GM19467 (cell line): ENCODE measurements around the gene HENMT1.
"Not testable (repeated sequence)": the region's sequence is repeated elsewhere in the genome, so short reads cannot be mapped to it uniquely, and the experiment has no call there.

Source experiments
- ATAC-seq: cut with Tn5 transposase; IDR thresholded peaks from one replicate; pipeline ENCODE4 v1.9.1; 2021; ENCODE audit warnings: mild to moderate bottlenecking, moderate library complexity; ENCODE audit not compliant: unreplicated experiment

The HENMT1 gene

DNA sequence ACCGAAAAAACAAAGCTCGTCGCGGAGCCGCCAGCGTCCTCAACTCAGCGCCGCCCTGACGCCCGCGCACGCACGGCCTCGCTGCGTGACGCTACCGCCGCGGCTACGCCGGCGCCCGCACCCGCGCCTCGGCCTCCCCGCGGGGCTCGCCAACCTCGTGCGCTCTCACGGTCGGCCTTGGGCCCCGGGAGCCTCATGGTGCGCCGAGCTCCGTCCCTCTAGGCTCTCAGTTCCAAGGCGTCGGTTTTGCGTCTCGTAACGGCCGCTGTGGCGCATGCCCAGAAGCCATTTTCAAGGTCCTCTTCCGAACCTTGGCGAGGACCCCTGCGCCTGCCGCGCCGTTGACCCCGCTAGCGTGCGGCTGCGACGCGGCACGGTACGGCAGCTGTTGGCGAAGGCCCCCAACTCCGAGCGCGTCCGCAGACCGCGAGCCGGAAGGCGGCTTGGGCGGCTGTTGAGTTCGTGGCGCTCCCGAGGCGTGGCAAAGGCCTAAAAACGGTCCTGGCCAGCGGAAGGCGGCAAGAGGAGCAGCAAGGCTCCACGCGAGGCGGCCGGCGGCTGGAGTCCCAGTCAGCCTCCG is at the start of gene HENMT1:
TSS of gene HENMT1 (minus strand) at position 64 of the 580 bp plus-strand sequence. CDS start 1,209 bp downstream, outside the sequence.
- ATAC-seq, result peak; percentile 83

- no peak for ATAC-seq
These were observed 48.1 kb upstream of the HENMT1 start for GRCh38 chr1:108708691-108709660.

DNA sequence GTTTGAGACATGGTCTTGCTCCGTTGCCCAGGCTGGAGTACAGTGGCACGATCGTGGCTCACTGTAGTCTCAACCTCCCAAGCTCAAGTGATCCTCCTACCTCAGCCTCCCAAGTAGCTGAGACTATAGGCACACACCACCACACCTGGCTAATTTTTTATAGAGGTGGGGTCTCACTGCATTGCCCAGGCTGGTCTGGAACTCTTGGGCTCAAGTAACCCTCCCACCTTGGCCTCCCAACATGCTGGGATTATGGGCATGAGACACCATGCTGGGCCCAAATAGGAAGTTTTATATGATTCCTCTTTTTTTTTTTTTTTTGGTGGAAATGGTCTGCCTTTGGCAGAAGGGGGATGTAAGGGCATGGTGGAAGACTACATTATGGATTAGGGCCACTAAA is 45.8 kb upstream of the HENMT1 start:
- ATAC-seq, result no peak

GRCh38 chr1:108704496-108704895 is 43.6 kb upstream of the HENMT1 start:
- no peak for ATAC-seq

- ATAC-seq, result no peak
These were observed 43.0 kb upstream of the HENMT1 start for GRCh38 chr1:108703939-108704338.

- not testable (repeated sequence) for ATAC-seq
These were observed 41.2 kb upstream of the HENMT1 start for GRCh38 chr1:108702109-108702508.

GRCh38 chr1:108701176-108701849 is 40.4 kb upstream of the HENMT1 start:
- no peak for ATAC-seq

- ATAC-seq, result no peak
These were observed 38.8 kb upstream of the HENMT1 start for GRCh38 chr1:108699375-108700332.

GRCh38 chr1:108695535-108695934 is 34.6 kb upstream of the HENMT1 start:
- no peak for ATAC-seq

GRCh38 chr1:108692724-108693655 is 32.1 kb upstream of the HENMT1 start:
- peak; percentile 35 for ATAC-seq

DNA sequence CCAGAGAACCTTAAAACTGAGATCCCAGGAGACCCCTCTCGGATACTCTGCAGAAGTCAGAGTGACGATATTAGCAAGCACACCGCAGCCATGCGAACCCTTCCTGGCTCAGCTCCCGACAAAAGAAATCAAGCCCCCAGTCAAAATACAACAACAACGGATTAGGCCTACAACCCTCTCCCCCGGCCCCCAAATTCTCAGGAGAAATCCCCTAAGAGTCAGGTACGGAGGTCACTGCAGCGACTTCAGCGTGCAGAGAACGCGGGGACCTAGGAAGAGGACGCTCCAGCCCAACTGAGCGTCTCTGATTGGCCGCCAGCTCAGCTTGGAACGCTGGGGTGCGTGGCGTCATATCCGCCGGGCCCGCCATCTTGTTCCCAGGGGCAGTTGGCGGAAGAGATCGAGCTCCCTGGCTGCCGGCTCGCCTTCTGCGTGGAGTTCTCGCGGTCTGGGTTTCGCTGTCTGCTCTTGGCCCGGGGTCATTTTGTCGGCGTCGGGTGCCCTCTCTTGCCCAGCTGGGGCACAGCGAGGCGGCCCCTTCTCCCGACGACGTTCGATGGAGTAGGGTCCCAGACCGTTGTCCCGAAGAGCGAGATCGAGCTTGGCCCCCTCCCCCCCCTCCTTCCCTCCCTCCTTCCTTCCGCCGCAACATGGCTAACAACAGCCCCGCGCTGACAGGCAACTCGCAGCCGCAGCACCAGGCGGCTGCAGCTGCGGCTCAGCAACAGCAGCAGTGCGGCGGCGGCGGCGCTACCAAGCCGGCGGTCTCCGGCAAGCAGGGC is 31.2 kb upstream of the HENMT1 start, which contains the start of gene PRPF38B:
TSS of gene PRPF38B (plus strand) at position 369 of the 782 bp plus-strand sequence. CDS start at position 651, 282 bp downstream.
- ATAC-seq, result peak; percentile 94

GRCh38 chr1:108691128-108691941 is 30.4 kb upstream of the HENMT1 start:
- ATAC-seq, result no peak

DNA sequence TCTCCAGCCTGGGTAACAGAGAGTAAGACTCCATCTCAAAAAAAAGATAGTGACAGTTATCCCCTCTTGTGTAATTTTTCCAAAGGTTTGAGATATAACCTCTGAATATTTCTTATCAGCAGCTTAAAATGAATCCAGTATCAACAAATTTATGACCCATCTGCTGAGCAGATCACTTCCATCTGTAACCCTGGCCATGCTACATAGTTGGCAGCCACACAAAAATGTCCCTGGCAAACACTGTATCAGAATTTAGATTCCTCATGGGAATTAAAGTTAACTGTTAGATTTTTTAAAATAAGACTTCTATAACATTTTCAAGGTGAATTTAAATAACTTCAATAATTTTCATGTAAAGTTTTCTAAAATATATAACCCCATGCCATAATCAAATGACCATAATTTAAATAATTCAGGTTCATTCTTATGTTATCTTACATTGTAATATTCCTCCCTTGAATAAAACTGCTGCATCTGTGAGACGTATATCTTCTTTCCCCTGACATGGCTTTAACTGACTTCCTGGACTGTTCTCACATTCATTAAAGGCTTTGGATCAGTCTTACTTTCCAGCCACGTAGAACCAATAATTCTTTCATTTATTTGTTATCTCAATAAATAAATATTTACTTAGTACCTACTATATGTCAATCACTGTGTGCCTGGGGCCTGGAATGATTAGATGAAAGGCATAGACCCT is 25.9 kb upstream of the HENMT1 start:
- ATAC-seq, result no peak

- no peak for ATAC-seq
These were observed 24.6 kb upstream of the HENMT1 start for GRCh38 chr1:108685529-108685928.

DNA sequence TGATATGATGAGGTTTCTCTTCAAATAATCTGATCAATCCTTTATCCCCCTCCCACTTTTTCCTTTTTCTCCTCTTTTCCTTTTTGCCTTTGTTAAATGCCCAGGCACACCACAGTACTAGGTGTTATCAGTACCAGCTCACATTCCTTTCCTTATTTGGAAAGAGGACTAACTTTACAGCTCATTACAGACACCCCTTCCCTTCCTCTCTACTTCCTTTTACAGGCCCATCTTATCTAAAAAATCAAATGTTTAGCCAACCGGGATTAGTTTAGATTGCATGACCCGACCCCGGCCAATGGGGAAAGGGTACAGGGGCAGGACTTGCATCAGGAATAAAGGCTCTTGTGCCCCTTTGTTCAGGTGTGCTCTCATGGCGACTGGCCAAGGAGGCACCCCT is 20.8 kb upstream of the HENMT1 start:
- ATAC-seq, result not testable (repeated sequence)

- no peak for ATAC-seq
These were observed 18.8 kb upstream of the HENMT1 start for GRCh38 chr1:108679586-108680213.
